Measurements from ENCODE around the gene DNAH1. TPM values are rescaled to one million over a fixed set of nuclear protein-coding genes. Genes with fewer than 3 reads are reported as not detected.

The DNAH1 gene
- total and polyA plus RNA-seq, 2 of the 4 experiments (the other 2 are of a cell fraction), result 2.0 to 4.0 TPM

DNA sequence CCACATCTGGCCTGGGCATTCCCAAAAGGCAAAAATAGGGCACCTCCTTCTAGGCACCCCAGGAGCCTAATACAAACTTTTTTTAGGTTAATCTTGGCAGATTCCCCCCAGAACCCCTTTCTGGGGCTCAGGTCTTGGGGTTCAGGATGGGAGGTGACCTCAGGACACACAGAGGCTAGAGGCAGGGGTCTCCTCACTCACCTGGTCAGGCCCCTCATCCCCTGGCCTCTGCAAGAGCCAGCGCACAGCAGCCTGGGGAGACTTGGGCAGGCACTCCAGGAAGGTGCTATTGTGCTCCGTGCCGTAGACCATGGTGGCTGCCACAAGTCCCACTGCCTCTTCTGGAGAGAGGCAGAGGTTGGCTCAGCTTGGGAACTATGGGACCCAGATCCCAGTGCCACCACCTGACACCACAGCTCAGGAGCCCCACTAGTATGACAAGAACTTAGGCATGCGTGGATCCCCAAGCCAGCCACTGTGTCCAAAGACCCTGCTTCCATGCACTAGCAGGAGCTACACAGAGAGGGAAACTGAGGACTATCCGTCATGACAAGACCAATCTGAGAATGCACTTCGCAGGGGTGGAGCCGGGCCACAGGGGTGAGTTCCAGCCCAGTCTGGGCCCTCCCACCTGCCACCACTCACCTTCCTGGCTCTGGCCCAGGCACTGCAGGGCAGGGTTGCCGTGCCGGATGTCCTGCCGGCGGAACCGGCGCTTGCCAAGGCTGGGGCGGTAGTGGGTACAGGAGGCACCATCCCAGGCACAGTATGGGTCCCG, 121.4 kb downstream of the DNAH1 start:
- no peak for DNase-seq
- Histone ChIP-seq H2AFZ (replicated peaks; ENCODE audit: low read length, poor library complexity) (no peak overlapping the region), H3K9ac (ENCODE audit: low read depth, low read length) (no peak overlapping the region), H3K23ac (ENCODE audit: low read depth, low read length) (no peak overlapping the region), H2BK15ac (ENCODE audit: low read depth, low read length) (no peak overlapping the region), H3K27ac (ENCODE audit: insufficient read depth, low read length) (no peak overlapping the region), H3K27me3 (ENCODE audit: control insufficient read depth, insufficient read depth, low read length) (peaks cover 17% of the 10 kb centered on the region), H3K9me3 (ENCODE audit: control insufficient read depth, insufficient read depth, low read length) (no peaks in the 10 kb centered on the region), H4K8ac (ENCODE audit: low read depth in 2 of 2, low read length in 2 of 2) (0 out of 4 replicates have a peak overlapping the region, but pooled peaks of 1 of the 2 experiments have one; percentile 72), H2AK9ac (replicated peaks; ENCODE audit: low read depth, low read length, poor library complexity) (no peak overlapping the region), H3K14ac (replicated peaks; ENCODE audit: low read depth, low read length) (no peak overlapping the region), H3K79me1 (ENCODE audit: low read depth in 1 of 2, low read length in 2 of 2) (no peaks in the 10 kb centered on the region), H2AK5ac (ENCODE audit: low read depth, low read length) (peak overlapping the region; percentile 0; the same call in 1 of the 2 replicates), H3K4me3 (ENCODE audit: insufficient read depth, low read depth, low read length) (no peak overlapping the region), H3K18ac (ENCODE audit: low read depth, low read length) (no peak overlapping the region), H2BK5ac (ENCODE audit: low read depth, low read length, poor library complexity, severe bottlenecking) (no peak overlapping the region), H3K56ac (ENCODE audit: extremely low read depth, insufficient read depth, low read length) (no peak overlapping the region), H4K20me1 (ENCODE audit: insufficient read depth, low read length) (no peaks in the 10 kb centered on the region), H2BK20ac (ENCODE audit: low read depth, low read length) (no peak overlapping the region), H4K5ac (ENCODE audit: low read depth, low read length) (no peak overlapping the region; the same call in 1 of the 2 replicates), H3K4ac (ENCODE audit: low read depth, low read length) (no peak overlapping the region), H2BK120ac (ENCODE audit: low read depth, low read length) (no peak overlapping the region), H3K36me3 (ENCODE audit: control insufficient read depth, insufficient read depth, low read length) (no peaks in the 10 kb centered on the region), H3K4me1 (ENCODE audit: control insufficient read depth, insufficient read depth, low read length) (peaks cover 10% of the 10 kb centered on the region; the same call in 1 of the 2 replicates), H3K9me1 (ENCODE audit: insufficient read depth, low read length) (no peaks in the 10 kb centered on the region), H4K91ac (ENCODE audit: insufficient read depth, low read depth, low read length) (no peak overlapping the region), H3K4me2 (ENCODE audit: low read depth, low read length) (no peak overlapping the region)
- ATAC-seq (ENCODE audit: low read depth), result no peak
- no TSS peak for BruUV-seq (replicated peaks)
- 95% methylated on average over 9 of the region's 15 CpGs; no CpG with 5 or more reads in 1 of the 2 experiments for WGBS, 2 experiments (ENCODE audit: extremely low coverage in 2 of 2, insufficient read length in 1 of 2)
- dilution Hi-C loops (cut with HindIII; ENCODE audit: low sequenced_read_pairs, unreplicated experiment), result no loop called here
- in situ Hi-C loops (cut with MboI; ENCODE audit: low sequenced_read_pairs), result no loop called here
- intact Hi-C loops (cut with micrococcal nuclease), result no loop called here
- ChIA-PET POLR2A (ENCODE audit: unreplicated experiment) (no interaction called here), CTCF (no interaction called here)
- TF ChIP-seq, protein P1, sequence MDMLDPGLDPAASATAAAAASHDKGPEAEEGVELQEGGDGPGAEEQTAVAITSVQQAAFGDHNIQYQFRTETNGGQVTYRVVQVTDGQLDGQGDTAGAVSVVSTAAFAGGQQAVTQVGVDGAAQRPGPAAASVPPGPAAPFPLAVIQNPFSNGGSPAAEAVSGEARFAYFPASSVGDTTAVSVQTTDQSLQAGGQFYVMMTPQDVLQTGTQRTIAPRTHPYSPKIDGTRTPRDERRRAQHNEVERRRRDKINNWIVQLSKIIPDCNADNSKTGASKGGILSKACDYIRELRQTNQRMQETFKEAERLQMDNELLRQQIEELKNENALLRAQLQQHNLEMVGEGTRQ (IDR thresholded peaks at IDR 0.05; ENCODE audit: low read depth, low read length), result no peak
- TF ChIP-seq RFX5 (IDR thresholded peaks at IDR 0.05; ENCODE audit: low read depth, low read length) (no peak), RCOR1 (IDR thresholded peaks at IDR 0.05; ENCODE audit: insufficient replicate concordance, low read length) (no peak), MXI1 (IDR thresholded peaks at IDR 0.05; ENCODE audit: borderline replicate concordance, low read depth, low read length) (no peak), BHLHE40 (IDR thresholded peaks at IDR 0.05; ENCODE audit: low read depth, low read length) (no peak), RAD21 (IDR thresholded peaks at IDR 0.05; ENCODE audit: low read length) (no peak), NFE2L2 (IDR thresholded peaks at IDR 0.05; ENCODE audit: low read depth, low read length) (no peak), FOS (IDR thresholded peaks at IDR 0.05; ENCODE audit: low read depth, low read length) (no peak), POLR2A (IDR thresholded peaks at IDR 0.05; ENCODE audit: low read depth, low read length) (no peak), MAZ (IDR thresholded peaks at IDR 0.05; ENCODE audit: borderline replicate concordance, low read depth, low read length) (no peak), MAFK (IDR thresholded peaks at IDR 0.05; ENCODE audit: low read depth, low read length) (no peak), SMC3 (IDR thresholded peaks at IDR 0.05; ENCODE audit: low read depth, low read length) (no peak), CHD1 (IDR thresholded peaks at IDR 0.05; ENCODE audit: low read depth, low read length) (no peak)
- TF ChIP-seq, protein P2, sequence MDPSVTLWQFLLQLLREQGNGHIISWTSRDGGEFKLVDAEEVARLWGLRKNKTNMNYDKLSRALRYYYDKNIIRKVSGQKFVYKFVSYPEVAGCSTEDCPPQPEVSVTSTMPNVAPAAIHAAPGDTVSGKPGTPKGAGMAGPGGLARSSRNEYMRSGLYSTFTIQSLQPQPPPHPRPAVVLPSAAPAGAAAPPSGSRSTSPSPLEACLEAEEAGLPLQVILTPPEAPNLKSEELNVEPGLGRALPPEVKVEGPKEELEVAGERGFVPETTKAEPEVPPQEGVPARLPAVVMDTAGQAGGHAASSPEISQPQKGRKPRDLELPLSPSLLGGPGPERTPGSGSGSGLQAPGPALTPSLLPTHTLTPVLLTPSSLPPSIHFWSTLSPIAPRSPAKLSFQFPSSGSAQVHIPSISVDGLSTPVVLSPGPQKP (IDR thresholded peaks at IDR 0.05; ENCODE audit: borderline replicate concordance, low read depth, low read length), result no peak
- TF ChIP-seq, protein P3, sequence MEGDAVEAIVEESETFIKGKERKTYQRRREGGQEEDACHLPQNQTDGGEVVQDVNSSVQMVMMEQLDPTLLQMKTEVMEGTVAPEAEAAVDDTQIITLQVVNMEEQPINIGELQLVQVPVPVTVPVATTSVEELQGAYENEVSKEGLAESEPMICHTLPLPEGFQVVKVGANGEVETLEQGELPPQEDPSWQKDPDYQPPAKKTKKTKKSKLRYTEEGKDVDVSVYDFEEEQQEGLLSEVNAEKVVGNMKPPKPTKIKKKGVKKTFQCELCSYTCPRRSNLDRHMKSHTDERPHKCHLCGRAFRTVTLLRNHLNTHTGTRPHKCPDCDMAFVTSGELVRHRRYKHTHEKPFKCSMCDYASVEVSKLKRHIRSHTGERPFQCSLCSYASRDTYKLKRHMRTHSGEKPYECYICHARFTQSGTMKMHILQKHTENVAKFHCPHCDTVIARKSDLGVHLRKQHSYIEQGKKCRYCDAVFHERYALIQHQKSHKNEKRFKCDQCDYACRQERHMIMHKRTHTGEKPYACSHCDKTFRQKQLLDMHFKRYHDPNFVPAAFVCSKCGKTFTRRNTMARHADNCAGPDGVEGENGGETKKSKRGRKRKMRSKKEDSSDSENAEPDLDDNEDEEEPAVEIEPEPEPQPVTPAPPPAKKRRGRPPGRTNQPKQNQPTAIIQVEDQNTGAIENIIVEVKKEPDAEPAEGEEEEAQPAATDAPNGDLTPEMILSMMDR (conservative IDR thresholded peaks at IDR 0.05; ENCODE audit: low read depth, low read length), result no peak
